HG02610 (cell line): ENCODE measurements around the gene OR9Q1.
"Not testable (repeated sequence)": the region's sequence is repeated elsewhere in the genome, so short reads cannot be mapped to it uniquely, and the experiment has no call there.

ENCODE experiments used
- ATAC-seq: cut with Tn5 transposase; IDR thresholded peaks from one replicate; pipeline ENCODE4 v1.9.1; 2021; ENCODE audit warnings: mild to moderate bottlenecking, moderate library complexity; ENCODE audit not compliant: unreplicated experiment

The OR9Q1 gene

DNA sequence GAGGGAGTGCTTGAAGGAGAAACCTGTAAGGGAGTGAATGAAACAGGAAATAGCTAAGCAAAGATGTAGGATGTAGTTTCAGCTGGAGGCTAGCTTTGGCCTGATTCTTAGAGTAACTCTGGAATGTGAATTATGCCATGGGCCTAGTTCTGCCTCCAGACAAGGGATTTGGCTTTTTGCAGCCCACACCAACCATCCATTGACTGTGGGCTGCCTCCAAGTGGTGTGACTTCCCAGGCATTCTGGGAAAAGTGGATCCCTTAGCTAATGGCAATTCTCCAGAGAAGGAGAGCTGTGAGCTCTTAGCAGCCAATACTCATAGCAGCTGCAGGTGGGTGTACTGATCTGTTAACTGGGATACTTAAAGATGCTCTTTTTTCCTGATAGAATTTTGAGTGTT, 103.7 kb downstream of the OR9Q1 start:
- no peak for ATAC-seq

DNA sequence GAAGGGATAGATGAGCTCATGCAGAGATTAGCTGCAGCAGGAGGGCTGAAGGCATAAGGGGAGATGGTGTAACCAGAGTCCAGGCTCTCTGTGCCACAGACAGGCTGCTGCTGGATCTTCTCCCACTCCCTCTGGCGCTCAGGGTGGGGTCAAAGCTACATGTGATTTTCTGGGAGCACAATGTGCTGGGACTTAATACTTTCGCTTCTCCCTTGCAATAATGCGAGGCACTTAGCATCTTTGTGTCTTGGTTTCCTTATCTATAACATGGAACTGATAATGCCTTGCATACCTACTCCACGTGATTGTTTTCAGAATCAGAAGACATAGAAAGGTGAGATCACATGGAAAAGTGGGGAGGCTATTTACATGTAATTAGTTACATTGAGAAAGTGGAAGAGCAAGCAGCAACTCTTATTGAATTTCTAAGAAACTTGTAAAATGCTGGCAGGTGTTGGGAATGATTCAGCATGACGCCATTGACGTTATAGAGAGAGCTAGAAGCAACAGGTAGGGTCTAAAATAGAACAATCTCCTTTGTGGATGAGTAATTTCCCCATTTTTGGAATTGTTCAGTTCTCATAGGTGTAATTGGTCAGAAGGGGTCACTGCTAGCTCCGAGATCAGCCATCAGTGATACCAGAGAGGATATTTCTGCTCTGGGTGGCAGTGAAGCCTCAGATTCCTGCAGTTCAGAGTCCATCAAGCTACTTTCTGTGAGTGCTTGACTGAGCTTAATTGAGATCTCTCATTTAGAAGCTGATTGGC, 109.8 kb downstream of the OR9Q1 start:
- no peak for ATAC-seq

DNA sequence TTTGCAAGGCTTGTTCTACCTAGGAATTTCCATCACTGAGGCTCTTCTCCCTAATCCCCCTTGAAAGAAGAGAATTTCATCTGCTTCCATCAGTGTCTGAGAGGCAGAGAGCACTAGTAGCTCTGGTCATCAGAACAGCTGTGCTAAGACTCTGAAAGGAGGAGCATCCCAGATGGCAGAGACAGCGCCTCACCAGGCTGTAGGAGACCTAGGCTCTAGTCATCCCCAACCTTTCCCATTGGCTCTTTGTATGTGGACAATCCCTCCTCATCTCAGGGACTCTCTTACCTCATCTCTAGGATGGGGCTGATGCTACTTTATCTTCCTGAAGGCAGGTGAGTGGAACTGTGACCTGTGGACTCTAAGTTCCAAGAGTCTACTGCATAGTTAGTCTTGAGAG, 110.5 kb downstream of the OR9Q1 start:
- ATAC-seq = no peak

DNA sequence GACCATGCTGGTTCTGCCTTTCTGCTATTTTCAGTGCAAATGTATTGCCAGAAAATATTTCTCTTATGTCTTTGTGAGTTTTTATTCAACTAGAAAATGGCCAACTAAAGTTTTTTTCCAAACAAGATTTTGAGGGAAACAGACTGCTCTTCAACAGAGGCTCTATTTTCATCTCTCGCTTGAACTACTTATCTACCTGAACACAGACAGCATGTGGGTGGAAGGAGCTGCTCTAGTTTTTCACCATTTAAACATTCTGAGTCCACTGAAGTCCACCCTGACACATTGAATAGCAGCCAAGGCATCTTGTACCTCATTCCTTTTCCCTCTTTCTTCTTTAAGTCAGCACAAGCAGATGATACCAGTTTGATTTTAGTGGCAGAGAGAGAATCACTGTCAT, 111.5 kb downstream of the OR9Q1 start:
- no peak for ATAC-seq

DNA sequence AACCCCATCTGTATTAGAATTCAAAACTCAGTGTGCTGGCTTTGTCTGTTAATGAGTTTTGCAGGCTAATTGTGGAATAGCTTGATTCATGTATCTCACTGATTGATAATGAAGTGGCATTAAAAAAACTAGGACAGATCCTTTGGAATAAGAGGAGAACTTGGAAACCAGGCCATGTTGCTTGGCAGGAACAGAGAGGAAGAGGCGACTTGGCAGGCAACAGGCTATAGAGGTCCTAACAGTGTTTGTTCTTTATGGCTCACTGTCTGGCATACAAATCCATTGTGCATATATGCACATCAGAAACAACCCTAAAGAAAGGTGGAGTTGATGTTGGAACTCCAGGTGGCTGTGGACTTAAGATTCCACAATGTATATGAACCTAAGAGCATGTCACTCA, 119.1 kb downstream of the OR9Q1 start:
- ATAC-seq = no peak

DNA sequence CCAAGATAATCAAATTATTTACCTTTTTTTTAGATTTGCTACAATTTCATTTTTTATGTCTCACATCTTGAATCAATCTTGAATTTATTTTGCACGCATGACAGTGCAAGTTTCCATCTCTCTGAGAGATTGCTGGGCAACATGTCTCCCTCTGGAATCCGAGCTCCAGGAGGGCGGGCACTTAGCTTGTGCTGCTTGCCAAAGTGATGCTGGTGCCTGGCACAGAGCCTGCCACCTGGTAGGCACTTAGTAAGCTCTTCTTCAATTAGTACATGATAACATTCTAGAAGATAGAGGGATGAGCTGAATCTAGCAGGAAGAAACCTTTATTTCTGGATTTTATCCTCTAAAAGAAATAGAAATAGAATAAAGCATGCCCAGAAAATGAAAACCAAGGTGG, 129.1 kb downstream of the OR9Q1 start:
- no peak for ATAC-seq

DNA sequence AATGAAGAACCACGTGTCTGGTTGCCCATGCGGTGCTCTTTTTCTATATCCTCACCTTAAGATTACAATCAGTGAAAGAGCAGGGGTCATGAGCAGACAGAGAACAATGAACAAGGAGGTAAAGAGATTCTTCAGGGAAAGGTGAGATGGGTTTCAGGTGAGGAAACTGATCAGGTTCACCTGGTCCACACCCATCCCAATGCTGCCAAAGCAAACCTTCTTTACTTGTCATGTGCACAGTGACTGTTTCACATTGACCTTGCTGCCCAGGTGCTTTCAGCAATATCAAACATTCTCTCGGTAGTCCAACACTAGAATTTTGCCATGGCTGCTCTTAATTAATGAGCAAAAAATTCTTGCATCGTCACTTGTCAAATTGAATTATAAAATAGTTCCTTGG, 140.7 kb downstream of the OR9Q1 start:
- no peak for ATAC-seq

DNA sequence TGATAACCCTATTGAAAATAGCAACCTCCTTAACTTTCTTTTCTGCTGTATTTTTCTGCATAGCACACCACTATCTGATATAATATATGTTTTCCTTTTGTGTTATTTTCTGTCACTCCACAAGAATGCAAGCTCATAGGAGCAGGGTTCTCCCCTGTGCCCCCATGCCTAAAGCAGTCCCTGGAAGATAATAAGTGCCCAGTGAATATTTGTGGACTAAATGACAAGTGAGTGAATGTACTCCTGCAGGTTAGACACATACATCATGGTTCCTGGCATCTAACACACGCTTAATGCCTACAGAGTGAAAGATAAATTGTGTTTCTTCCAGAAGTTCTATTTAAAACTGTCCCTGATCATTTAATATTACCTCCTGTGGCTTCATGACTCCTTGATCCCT, 141.3 kb downstream of the OR9Q1 start:
- no peak for ATAC-seq

DNA sequence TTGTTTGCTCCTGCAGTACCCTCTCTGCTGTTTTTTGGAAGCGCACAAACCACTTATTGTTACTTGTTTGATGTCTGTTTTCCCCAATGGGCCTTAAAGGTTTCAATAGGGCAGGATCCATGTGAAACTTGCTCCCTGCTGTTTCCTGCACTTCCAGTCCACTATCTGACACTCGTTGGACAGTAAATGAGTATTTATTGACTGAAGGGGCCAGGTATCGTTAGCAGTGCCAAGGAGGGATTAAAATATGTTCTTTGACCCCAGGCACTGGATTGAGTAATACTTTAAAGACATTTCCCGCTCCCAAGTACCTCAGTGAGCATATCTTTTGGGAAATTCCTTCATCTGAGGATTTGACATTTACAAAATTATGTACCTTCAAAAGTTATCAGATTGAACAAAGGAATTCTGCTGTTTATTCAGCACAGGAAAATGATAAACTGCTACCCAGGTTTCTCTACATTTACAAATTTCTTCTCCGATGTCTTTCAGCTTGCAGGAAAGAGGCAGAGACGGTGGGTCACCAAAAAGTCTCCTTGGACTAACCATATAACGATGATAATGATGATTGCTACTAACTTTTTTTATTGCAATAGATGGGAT, 141.9 kb downstream of the OR9Q1 start:
- no peak for ATAC-seq

DNA sequence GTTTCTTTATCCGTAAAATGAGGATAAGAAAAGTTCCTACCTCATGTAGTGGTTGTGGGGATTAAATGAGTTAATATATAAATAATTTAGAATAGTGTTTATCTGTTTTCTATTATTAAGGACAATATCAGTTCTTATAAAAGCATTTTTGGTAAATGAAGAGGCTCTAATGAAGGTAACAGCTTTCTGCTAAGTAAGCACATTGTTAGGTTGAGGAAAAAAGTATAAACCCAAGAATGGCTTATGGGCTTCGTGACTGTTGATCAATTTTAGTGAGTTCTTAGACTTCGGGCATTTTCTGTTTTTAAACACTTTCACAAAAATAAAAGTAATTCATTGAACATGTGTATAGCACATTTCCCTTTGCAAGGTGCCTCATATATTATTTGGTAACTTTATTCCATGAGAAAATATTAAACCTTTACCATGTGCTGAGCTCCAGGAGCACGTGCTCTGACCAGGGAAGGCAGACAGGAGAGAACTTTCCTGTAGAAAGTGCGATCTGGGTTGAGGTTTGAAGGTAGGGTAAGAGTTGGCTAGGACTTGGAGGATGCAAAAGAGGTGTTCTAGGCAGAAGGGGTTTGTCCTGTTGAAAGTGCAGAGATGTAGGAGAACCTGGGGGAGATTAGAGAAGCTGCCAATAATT, 153.9 kb downstream of the OR9Q1 start:
- no peak for ATAC-seq

DNA sequence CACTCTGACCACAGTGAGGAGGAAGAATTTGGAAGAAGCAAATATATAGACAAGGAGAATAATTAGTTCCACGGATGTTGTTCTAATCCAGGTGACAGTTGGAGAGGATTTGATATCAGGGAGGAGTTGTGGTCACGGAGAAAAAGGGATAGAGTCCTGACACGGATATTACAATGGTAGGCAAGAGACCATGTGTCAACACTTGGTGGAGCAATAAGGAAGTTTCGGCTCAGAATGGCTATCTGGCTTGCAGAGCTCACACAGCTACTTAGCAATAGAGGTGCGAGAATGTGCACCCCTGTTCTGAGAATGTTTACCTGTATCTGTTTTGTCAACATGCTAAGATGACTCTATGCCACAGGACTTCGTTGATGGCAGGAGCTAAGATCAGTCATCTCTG, 154.8 kb downstream of the OR9Q1 start:
- ATAC-seq = no peak

DNA sequence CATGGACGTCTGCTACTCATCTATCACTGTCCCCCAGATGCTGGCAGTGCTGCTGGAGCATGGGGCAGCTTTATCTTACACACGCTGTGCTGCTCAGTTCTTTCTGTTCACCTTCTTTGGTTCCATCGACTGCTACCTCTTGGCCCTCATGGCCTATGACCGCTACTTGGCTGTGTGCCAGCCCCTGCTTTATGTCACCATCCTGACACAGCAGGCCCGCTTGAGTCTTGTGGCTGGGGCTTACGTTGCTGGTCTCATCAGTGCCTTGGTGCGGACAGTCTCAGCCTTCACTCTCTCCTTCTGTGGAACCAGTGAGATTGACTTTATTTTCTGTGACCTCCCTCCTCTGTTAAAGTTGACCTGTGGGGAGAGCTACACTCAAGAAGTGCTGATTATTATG, 156.0 kb downstream of the OR9Q1 start:
- no peak for ATAC-seq

DNA sequence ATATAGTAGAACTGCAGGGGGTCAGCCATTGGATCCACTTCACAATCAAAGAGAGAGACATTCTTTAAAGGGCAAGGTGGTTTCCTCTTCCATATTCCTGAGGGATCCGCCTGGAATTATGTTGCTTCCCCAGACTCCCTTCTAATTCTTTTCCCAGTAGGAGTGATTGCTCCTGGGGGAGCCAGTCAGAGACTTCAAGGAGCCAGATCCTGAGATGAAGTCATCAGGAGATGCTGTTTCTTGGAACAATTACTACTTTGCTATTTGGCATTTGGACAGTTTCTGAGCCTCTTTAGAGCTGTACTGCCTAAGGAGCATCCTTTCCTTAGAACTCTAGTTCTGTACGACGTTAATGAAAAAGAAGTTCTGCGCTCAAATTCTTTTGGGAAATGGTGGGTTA, 163.3 kb downstream of the OR9Q1 start:
- no peak for ATAC-seq

DNA sequence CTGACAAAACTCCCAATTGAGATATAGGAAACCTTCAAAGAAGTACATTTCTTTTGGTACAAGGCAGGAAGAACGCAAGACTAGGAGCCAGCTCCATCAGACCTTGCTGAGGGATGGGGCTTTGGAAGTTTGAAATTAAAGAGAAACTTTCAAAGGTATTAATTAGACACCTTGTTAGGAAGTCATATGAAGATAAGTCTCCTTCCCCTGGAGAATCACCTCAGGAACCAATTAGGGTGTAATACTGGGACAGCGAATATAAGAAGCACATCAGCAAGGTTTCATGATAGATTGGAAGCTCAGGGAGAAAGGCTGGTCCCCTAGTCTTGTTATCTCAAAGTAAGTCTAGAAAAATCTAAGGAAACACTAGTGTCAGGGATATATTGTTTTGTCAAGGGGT, 165.1 kb downstream of the OR9Q1 start, which contains the start of gene OR9Q2:
Gene OR9Q2, plus strand, starts transcription at position 301 of the 400 bp plus-strand sequence. CDS start 1,421 bp downstream, outside the sequence.
- no peak for ATAC-seq

DNA sequence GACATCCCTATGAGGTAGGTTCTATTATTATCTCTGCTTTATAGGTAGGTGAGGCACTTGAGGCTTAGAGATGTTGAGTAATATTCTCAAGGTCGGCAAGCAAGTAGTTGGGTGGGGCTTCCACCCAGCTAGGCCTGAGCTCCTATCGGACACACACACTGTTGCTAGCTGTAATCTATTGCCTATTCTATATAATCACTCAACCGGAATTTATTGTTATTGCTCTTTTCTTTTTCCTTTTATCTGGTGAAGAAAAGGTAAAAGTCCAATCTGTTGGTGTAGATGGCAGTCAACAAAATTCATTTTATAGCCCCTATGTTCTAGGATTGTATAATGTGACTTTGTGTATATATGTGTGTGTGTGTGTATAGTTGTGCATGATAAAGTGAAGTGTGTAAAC, 168.5 kb downstream of the OR9Q1 start:
- ATAC-seq = no peak

DNA sequence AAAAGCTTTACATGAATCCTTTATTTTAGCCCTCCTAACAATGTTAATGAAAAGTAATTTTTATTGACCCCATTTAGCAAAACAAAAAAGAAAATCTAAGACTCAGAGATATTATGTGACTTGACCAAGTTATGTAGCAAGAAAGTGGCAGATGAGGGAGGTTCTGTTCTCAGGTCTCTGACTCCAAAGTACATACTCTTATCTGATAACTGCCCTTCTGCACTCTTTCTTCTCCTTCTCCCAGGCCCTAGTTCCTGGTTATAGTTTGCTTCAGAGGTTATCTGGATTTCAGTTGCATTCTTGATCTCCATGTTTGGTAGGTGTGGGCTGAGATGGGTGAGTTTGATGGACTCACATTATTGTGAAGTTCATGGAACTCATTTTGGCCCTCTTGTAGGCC, 169.7 kb downstream of the OR9Q1 start:
- no peak for ATAC-seq

DNA sequence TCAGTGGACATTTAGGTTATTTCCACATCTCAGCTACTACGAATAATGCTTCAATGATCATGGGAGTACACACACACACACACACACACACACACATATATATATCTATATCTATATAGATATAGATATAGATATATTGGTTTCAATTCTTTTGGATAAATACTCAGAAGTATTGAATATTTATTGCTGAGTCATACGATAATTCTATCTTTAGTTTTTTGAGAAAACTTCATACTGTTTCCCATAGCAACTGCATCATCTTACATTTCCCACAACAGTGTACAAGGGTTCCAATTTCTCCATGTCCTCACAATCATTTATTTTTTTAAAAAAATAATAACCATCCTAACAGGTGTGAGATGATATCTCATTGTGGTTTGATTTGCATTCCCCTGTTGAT, 172.3 kb downstream of the OR9Q1 start:
- no peak for ATAC-seq

DNA sequence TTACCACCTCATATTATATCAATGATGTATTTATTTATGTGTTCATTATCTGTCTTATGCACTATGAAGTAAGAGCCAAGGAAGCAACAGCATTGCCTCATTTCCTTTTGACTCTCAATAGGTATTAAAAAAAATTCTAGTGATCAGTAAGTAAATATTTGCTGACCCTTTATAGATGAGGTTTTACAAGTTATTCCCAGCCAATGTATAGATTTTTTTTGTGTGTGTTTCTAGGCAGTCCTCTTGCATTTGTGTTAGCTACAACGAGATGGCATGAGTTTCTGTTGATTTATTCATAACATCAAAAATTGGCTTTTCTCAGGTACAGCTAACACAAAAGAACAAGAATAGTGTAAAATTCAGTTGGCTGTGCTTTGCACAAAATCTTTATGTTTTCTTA, 175.6 kb downstream of the OR9Q1 start:
- no peak for ATAC-seq

DNA sequence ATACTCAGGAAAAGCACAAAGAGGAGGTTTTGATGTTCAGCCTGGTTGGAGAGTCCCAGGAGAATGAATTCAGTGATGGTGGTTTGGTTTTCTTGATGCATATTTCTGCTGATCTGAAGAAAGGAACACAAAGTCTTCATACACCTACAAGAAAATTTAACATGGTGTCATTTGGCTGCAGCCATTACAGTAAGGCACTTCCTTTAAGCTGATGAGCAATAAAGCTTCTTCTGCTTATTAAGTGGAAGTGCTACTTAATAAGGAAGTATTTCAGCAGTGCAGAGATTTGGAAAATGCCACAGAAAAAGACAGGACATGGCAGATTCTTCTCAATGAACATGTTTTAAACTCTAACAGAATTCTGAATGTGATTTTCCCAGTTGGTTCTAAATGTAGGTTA, 180.4 kb downstream of the OR9Q1 start, which contains the start of gene OR1S2:
Gene OR1S2, minus strand, starts transcription at position 101 of the 400 bp plus-strand sequence. Its CDS starts 0 bp downstream, at position 101.
- ATAC-seq = no peak

DNA sequence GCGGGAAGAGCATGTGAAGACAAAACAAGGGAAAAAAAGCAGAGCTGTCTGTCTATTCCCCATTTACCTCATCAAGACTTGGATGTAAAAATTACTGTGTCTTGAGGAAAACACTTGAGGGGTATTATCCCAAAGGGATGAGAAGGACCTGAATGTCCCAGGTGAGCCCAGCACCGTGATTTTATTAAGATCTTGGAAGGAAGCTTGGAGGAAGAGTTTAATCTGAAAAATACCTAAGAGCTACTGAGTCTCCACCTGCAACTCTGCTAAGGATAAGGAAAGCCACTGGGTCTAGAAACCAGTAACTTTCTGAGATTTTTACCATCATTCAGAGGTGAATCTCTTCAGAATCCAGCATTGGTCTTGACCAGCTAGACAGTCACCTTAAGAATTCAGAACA, 188.7 kb downstream of the OR9Q1 start, which contains the start of gene OR1S1:
Gene OR1S1, plus strand, starts transcription at position 301 of the 400 bp plus-strand sequence.
- ATAC-seq = not testable (repeated sequence)

DNA sequence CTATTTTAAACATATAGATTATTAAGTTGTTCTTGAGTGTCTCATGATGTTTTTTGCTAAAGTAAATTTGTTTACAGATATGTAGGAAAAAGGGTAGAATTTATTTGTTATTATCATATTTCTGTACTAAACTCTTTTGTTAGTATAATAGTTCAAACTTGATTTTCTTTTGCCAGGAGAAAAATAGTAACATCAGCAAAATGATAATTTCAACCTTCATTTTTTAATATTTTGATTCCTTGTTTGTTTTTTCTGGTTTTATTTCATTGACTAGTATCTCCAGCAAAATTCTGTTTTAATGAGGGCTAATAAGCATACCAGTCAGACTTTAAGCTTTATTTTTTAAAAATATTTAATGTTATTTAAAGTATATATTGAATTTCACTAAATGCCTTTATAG, 192.8 kb downstream of the OR9Q1 start:
- no peak for ATAC-seq

DNA sequence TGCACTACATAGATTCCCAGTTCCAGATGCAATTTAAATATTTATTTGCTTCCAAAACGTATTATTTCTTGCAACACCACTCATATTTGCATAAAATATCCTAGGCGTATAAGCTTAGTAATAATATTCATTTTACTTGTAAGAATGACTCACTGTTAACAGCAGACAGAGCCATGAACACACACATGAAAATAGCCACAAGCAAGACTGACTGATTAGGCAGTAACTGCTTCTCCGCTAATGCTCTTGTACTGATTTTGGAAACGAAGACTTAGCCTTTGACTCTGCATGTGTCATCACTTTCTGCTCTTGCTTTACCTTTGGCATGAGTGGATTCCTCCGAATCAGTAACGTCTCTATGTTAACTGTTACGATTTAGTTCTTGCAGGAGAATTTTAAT, 199.0 kb downstream of the OR9Q1 start:
- no peak for ATAC-seq
